Stimulated activated CD8-positive, alpha-beta memory T cell treated with anti-CD3 and anti-CD28 coated beads, Interleukin-4, amount 100 ng/mL, for 4 hours (primary cell): ENCODE data around the gene ZFAND3.
"Not testable (repeated sequence)": the region's sequence is repeated elsewhere in the genome, so short reads cannot be mapped to it uniquely, and the experiment has no call there.

Experiments
- DNase-seq, 2 donors: peaks; one replicate each; pipeline ENCODE4 v3.0.0-alpha.2; 2020; ENCODE audit warnings: low read depth in 2 of 2, low spot score in 1 of 2

Gene ZFAND3

DNA sequence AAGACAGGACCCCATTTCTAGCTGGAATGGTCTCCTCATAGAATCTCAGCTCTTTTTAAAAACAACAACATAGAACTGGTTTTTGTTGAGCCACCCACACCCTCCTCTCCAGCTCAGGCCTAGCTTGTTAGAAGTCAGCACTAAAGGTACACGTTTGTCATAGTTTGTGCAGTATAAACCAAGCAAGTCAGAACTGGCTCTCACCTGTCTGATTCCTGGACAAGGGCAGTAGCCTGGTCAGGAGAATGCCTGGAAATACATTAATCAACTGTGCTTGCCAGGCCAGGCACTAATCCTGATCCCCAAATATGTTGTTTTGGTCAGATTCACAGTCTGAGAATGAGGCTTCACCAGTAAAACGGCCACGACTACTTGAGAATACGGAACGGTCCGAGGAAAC, 296.7 kb downstream of the ZFAND3 start:
- no peak for DNase-seq

GRCh38 chr6:38117281-38117680, 297.8 kb downstream of the ZFAND3 start:
- no peak for DNase-seq

DNA sequence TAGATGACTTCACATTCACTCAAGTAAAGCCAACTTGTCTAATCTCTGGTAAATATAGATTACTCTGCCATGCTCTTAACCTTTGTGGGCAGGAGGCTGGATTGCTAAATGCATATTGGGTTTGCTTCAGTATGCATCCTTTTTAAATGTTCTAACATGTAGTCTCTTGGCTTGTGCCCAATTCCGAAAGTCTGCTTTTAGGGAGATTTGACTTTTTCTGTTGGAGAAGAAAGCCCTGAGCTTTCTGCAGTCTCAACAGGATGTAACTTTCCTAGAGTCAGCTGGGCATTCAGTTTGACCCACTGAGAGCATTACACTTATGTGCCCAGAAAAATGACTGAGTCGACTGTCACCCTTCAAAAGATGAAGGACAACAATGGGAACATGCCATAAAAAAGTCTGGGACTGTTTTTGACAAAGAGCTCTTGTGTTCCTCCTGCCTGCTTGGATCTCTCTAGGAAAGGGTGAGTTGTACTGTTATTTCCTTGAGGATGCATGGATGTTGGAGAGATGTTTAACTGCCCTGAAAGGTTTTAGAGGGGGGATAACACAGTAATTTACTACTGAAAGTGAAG, 299.4 kb downstream of the ZFAND3 start:
- DNase-seq = no peak

DNA sequence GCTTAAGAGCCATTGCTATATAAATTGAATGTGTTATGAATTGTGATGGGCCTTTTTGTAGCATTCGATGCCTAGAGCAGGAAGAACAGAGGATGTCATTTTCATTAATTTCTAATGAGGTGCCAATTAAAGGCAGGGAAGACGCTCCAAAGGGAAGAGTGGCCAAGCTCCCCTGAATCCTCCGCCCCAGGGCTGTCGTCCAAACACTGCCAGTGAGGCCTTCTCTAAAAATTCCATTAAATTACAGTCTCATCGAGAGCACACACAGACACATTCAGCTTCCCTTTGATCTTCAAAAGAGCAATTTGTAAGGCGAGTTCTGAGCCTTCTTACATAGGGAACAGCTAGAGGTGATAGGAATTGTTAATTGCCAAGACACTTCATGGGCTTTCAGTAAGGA, 300.0 kb downstream of the ZFAND3 start:
- no peak for DNase-seq

DNA sequence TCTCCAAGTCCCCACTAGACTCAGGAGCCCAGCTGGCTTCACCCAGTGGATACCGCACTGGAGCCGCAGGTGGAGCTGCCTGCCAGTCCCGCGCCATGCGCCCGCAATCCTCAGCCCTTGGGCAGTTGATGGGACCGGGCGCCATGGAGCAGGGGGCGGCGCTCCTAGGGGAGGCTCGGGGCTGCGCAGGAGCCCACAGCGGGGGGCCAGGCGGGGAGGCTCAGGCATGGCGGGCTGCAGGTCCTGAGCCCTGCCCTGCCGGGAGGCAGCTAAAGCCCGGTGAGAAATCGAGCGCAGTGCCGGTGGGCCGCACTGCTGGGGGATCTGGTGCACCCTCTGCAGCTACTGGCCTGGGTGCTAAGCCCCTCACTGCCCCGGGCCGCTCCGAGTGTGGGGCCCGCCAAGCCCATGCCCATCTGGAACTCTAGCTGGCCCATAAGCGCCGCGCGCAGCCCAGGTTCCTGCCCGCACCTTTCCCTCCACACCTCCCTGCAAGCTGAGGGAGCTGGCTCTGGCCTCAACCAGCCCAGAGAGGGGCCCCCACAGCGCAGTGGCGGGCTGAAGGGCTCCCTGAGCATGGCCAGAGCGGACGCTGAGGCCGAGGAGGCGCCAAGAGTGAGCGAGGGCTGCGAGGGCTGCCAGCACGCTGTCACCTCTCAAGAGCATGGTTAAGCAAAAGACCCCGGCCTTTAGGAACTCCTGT, 304.8 kb downstream of the ZFAND3 start:
- DNase-seq = not testable (repeated sequence)

GRCh38 chr6:38127284-38127683, 307.8 kb downstream of the ZFAND3 start:
- DNase-seq = no peak

DNA sequence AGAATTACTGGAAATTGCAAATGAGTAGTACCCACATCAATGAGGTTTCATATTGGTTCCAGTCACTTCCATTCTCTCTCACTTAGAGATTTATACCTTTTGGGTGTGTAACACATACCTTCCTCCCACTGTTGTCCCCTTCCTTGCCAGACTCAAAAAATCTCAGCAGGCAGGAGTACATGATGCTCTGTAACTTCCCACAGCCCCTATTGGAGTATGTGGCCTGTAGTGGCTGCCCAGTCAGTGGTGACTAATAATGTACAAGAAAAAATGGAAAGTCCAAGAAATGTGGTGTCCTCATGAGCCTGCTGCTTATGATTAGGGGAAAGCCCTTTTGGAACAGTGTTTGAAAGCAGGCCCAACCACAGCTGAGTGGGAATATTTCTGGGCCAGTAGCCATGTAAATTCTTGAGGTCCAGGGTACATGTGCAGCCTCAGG, 312.0 kb downstream of the ZFAND3 start:
- DNase-seq = no peak

- no peak for DNase-seq
Measured at GRCh38 chr6:38133932-38134703, 314.6 kb downstream of the ZFAND3 start.

DNA sequence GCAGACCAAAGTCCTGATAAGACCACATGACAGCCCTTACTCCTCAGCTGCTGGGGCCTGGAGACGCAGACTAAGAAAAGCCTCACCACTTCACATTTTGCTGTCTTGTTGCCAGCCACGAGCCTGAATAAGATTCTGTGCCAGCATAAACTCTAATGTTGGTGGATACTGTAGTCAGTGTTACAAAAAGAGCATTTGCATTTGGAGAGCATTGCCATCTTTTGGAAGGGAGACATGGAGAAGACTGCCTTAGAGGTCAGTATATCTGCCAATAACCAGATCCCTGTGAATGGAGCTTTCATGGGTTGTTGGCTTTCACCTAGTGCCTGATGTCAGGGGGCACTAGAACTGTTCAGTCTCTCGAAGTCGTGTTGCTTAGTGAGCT, 315.2 kb downstream of the ZFAND3 start:
- DNase-seq = no peak

DNA sequence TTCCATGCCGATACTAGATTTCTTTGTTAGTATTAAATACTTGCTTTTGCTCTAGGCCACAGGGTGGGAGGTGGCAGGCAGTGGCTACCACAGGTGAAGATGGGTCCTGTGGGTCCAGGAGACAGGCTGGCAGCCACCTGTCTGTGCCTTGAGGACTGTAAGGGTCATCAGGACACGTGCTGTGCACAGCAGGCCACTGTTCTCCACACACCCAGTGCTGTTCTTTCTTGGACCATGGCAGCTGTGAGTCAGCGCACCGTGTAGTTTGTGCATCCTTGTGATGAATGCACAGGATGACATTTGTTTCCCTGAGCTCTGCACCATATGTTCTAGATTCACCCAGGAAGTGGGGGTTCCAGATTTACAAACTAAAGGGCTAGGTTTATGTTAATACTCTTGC, 317.0 kb downstream of the ZFAND3 start:
- DNase-seq = no peak

- no peak for DNase-seq
Measured at GRCh38 chr6:38137608-38138265, 318.2 kb downstream of the ZFAND3 start.

GRCh38 chr6:38138374-38138773, 318.8 kb downstream of the ZFAND3 start:
- DNase-seq = no peak

- no peak for DNase-seq
Measured at GRCh38 chr6:38141085-38141484, 321.6 kb downstream of the ZFAND3 start.

DNA sequence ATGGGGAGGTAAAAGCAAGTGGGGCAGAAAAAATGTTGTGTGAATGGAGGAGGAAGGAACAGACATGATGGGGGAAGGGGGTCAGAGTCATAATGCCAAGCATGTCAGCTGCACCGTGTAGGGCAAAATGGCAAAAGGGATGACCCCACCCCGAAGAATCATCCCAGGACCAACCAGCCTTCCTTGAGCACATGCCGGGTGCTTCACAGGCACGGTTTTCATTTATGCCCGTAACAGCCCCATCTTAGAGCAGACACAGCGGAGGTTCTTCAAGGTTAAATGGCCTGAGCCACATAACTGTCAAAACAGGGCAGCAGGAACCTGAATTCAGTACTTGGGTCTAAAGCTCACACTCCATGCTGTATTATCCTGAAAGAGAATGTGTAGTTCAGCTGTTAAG, 322.2 kb downstream of the ZFAND3 start:
- no peak for DNase-seq

DNA sequence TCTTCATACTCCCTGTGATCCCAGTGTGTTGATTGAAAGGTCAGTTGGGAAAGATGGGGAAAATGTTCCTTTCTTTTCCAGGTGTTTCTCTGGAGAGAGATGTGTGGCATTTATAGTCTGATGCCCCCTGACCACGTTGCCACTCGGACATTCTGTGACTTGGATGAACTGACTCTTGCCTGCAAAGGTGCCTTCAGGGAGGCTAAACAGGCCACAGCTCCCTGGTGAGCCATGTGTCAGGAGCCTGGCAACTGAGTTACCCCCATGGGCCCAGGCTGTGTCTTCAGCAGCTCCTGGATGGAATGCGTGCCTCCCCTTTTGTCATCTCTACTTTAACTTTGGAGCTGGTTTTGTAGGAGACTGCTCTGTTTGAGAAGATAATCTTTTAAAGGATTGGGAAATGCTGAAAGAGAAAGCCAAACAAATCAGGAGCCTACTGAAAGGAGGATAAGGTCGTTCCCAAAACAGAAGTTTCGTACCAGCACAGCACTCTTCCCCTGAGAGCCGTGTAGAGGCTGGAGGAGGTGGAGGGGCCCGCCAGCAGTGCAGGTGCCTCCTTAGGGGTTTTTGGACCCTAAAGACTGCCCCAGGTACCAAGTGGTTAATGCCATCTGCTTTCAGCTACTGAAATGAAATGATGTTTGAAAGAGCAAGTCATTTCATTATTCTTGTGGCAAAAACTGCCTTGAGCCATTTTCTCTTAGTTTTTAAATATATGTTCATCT, 322.8 kb downstream of the ZFAND3 start:
- no peak for DNase-seq

DNA sequence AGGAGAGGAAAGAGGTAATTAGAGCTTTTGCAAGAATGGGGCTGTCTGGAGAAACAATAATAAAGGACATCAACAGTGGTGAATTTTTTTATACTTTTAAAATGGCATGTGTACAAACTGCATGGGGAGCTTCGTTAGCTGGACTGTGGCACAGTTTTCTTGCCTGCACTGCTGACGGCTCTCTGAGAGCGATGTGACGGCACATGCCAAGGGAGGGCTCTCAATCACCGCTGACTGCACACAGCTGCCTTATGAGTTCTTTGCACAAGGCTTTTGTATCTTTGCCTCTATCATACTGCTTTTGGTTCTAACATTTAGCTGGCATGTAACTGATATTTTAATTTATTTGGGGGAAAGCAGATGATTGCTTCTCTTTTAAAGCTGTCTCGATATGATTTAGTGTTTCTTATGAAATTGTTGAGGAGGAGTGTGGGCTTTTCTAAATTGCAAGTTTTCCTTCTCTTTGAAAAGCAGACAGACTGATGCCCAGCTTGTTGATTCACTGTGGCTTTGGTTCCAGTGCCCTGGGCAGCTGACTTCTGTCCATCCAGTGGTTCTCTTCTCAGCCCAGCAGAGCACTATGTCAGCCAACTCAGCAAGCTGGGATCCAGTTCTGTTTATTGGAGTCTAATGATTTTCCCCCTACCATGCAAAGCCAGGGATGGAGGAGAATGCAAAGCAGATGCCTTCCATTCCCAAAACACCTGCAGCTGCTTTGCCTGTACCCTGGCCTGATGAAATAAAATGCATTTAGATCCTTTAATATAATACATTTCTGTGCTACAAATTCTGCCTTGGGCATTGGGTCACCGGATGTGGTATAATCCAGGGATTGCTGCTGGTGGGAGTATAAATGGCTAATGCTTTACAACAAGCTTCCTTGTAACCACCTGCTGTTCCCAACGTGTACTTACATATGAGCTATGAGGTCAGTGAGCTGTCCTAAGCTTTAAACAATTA, 323.9 kb downstream of the ZFAND3 start:
- DNase-seq = no peak

- DNase-seq = no peak
Measured at GRCh38 chr6:38144365-38144945, 324.9 kb downstream of the ZFAND3 start.

DNA sequence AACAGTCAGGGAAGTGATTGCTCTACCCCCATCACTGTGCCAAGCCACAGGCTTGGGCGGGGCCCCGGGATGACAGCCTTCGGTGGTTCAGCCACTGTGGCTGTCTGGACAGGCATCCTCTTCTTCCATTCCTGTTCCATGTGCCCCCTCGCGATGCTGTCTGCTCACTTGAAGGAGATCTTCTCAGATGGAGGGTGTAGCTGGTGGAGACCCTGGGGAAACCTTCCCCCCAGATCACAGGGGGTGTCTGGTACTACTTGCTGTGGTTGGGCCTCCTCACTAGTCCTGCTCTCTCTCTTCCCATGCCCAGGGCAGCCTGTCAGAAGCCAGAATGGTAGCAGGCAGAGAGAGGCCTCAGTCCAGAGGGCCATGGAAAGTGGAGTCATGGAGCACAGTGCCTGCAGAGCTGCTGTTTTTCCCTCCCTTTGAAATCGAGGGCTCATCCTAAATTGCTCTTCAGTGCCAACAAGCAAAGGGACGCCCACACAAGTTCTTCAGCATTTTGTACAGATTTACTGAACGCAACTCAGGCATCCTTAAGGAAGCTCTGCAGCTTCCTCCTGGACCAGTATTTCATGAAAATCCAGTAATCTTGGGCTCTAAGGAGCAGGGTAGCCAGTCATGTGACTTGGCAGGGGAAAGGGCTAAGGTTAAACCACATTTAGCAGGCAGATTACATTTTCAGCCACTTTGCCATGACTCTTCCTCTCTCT, 326.6 kb downstream of the ZFAND3 start:
- DNase-seq = no peak

DNA sequence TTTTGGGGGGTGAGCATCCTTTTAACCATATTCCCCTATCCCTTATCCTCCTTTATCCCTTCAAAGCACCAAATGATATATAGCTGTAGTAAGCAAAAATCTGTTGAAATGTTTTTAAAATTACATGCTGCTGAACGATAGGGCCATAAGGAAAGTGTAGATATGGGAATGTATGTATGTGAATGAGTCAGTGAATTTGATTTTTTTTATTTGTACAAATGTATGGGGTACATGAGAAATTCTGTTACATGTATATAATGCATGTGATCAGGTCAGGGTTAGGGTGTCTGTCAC, 327.2 kb downstream of the ZFAND3 start:
- DNase-seq = no peak
